Esophagus mucosa (tissue), 1 donor: Measurements from ENCODE around the gene ZNF609. TPM values are rescaled to one million over a fixed set of nuclear protein-coding genes. Genes with fewer than 3 reads are reported as not detected.

ENCODE experiments used
- ATAC-seq: fragments of 200-7000 bp; cut with Tn5 transposase; one replicate; pipeline ENCODE4 v1.9.1; 2020
- total RNA-seq: library from RNA; stranded (reverse); gene quantifications from one replicate; pipeline ENCODE4 v1.2.4, GENCODE V29; 2023
- donor health status: DM: yes; HTN: yes; CAD: no.

Gene ZNF609
- total RNA-seq, 1 donor from 2014 or later, result 17.9 TPM

DNA sequence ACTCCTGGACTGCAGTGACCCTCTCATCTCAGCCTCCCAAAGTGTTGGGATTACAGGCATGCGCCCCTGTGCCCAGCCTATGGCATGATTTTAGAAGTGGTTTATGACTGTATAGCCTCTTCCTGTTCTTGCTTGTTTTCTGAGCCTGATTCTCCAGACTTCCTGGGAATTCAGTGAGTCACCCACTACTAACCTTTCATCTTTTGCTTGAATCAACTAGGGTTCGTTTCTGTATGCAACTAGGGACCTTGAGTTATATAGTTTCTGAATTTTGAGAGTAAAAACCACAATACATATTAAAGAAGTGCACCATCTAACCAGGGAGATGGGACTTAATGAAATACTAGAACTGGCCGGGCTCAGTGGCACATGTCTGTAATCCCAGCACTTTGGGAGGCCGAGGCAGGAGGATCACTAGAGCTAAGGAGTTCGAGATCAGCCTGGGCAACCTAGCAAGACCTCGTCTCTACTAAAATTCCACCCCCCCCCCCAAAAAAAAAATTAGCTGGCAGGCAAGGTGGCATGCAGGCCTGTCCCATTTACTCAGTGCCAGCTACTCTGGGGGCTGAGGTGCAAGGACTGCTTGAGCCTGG, 76.0 kb downstream of the ZNF609 start:
- peak; percentile 90 for ATAC-seq

DNA sequence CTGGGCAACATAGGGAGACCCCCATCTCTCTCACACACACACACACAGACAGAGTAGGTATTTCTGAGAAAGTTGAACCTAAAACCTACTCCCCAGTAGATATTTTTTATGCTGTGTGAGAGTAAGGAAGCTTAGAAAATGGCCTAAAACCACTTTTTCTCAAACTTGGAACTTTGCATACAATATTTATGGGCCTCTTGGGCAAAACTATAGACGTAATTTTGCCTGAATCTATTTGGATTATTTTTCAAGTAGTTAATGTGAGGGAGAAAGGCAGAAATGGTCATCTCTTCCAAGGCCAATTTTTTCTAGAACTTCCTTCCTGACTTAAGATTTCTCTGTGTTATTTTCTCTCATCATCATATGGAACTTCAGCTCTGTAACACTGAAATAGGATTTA, 81.7 kb downstream of the ZNF609 start:
- ATAC-seq, result no peak

DNA sequence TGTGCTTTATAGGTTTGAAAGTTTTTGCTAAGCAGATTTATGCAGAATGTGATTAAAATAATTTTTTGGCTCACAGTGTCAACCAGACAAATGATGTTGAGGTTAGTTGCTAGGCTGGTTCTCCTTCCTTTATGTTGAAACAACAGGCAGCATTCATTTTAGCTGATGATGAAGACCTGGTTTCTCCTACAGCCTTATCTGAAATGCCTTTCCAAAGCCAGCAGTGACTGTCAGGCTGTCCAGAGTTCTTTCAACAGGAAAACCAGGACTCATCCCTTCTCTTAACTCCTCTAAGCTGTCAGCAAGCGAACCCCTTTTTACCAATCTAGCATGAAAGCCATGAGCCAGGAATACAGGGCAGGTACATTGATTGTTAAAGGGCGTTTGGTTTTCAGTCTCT, 84.1 kb downstream of the ZNF609 start:
- ATAC-seq, result peak; percentile 64

DNA sequence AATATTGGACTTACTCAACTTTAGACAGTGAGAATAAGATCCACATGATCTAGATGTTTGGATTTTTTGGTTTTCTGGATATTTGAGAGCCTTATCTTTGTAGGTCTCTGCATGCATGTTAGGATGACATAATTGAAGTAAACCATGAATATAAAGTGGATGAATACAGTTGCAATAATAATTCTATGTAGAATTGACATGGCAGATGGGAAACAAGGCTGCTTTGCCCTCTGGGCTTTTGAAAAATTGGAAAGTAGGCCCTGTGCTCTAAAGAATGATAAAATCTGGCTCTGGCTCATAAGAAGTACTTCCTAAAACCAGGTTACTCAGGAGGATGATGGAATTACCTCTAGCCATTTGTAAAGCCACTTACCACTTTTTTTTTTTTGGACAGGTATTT, 86.9 kb downstream of the ZNF609 start:
- no peak for ATAC-seq

DNA sequence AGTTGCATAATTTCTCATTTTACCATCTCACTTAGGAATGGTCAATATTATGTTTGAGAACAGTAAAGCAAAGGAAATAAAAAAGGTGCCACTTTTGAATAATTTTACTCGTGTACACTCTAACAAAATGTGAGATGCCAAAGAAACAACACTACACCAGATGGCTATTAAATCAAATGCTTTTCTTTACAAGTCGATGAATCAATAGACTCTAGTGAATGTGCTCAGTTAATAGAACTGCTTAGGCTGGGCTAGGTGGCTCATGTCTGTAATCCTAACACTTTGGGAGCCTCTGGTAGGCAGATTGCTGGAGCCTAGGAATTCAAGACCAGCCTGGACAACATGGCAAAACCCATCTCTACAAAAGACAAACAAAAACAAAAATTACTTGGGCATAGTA, 87.9 kb downstream of the ZNF609 start:
- no peak for ATAC-seq

DNA sequence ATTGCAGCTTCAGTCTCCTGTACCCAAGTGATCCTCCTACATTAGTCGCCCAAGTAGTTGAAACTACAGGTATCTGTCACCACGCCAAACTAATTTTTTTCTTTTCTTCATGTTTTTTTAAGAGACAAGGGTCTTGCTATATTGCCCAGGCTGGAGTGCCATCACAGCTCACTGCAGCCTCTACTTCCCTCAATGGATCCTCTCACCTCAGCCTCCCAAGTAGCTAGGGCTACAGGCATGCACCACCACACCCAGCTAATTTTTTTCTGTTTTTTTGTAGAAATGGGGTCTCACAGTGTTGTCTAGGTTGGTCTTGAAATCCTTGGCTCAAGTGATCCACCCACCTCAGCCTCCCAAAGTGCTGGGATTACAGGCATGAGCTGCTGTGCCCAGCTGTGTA, 89.5 kb downstream of the ZNF609 start:
- no peak for ATAC-seq

DNA sequence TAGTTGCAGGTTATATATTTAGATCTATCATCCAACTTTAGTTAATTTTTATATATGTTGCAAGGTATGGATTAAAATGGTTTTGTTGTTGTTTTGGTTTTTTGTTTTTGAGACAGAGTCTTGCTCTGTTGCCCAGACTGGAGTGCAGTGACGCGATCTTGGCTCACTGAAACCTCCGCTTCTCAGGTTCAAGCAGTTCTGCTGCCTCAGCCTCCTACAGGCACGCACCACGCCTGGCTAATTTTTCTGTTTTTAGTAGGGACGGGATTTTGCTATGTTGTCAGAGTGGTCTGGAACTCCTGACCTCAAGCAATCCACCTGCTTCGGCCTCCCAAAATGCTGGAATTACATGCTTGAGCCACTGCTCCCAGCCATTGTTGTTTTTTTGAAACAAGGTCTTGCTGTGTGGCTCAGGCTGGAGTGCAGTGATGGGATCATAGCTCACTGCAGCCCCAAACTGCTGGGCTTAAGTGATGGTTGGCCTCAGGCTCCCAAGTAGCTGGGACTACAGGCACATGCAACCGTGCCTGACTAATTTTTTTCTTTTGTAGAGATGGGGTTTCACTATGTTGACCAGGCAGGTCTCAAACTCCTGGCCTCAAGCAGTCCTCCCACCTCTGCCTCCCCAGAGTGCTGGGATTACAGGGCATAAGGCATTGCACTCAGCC, 92.0 kb downstream of the ZNF609 start:
- no peak for ATAC-seq

DNA sequence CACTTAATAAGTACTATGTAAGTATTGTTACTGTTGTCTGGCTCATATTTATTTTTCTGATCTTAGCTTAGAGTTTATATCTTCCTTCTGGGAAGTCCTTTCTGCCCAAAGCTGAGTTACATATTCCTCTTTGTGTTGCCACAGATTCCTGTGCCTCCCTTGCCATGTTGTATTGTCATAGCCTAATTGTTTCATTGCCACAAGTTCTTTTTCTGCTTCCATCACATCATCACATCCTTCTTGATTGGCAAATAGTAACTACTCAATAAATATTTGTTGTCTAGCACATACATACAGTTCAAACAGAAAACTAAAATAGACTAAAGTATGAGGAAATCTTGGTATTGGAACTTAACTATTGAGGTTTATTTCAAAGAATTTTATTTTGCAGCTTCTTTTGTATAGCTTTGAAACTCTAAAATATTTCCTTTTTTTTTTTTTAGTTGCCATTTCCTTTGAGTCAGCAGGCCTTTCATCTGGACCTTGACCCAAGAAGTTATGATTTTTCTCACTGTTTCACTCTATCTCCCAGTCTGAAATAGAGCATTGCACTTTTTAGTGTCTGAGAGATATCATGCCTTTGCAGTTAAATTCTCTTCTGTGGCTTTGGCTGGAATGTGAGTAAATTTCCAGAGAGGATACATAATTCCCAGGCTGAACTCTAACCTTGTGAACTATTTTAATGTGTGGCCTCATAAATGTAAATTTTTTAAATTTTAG, 98.2 kb downstream of the ZNF609 start:
- no peak for ATAC-seq

DNA sequence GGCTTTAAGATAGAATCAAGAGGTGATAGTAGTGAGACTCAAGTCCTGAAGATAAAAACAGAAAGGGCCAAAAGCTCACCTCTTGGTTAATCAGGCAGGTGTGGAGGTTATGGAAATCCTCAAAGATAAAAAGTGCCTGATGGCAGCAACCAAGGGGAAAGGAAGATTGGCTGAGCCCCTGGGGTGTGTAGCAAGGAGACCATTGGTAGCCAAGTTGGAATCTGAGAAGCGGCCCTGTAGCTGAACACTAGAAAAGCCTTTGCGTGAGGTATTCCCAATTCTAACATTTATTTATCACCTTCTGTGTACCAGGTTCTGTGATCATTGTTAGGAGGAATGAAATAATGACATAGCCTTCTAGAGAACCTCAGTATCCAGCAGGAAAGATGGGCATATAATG, 98.9 kb downstream of the ZNF609 start:
- no peak for ATAC-seq

DNA sequence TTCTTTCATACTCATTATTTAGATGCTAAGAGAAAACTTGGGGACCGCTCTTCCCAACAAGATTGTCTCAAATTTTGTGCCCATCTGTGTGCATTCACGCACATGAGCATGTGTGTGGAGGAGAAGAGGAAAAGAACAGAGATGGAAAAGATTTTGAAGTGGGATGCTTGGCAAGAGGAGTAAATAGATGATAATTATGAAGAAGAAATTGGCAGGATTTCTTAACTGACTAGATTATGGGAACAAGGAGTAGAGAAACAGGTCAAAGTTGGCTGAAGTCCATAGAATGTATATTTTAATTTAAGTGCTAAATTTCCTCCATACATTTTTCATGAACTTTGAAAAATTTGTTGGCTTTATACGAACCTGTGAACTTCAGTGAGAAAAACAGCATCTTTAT, 100.1 kb downstream of the ZNF609 start:
- no peak for ATAC-seq

DNA sequence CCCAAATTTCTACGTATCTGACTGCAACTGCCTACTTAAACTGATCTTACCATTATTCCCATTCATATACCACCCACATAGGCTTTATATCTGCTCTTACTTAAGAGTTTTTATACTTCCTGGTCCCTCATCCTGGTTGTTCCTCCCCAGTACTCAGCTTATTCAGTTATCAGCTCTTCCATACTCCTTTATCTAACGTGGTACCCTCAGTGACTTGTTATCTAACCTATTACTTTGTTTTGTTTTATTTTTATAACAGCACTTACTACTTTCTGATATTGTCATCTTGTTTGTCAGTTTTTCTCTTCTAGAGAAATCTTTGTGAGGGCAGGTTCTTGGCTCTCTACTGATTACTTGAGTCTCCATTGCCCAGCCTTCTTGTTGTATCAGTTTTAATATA, 100.6 kb downstream of the ZNF609 start:
- ATAC-seq, result no peak

DNA sequence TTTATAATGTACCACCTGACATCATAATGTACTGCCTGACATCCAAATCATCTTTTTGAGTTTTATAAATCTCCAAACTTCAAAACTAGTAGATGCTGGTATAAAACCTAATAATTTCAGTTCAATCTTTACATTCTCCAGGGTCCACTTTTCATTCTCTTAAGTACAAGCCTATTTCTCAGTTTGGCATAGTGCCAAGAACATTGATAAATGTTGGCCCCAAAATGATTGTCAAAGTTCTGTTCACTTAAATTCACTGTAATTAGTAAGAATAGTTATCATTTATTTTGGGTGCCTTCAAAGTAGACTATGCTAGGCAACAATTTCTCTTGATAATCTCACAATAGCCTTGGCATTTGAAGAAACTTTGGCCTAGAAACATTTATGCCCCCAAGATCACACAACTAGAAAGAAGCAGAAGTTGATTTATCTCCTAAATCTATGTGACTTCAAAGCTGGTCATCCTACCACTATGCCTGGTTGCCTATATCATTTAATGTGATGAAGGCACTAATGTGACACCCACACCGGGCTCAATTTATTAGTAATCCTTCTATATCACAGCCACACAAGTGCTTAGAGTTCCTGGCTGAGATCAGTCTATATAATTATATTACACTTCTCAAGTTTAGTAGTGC, 101.7 kb downstream of the ZNF609 start:
- no peak for ATAC-seq

DNA sequence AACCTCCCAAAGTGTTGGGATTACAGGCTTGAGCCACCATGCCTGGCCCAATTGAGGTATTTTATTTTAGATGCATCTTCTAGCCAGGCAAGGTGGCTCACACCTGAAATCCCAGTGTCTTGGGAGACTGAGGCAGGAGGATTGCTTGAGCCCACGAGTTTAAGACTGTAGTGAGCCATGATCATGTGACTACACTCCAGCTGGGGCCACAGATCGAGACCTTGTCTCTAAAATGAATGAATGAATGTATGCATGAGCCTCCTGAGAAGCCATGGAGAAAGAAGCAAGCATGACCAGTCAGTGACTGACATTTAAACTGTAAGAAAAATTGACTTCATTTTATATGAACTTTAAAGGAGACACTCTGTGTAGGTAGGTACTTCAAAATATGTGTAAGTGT, 105.7 kb downstream of the ZNF609 start:
- ATAC-seq, result no peak

DNA sequence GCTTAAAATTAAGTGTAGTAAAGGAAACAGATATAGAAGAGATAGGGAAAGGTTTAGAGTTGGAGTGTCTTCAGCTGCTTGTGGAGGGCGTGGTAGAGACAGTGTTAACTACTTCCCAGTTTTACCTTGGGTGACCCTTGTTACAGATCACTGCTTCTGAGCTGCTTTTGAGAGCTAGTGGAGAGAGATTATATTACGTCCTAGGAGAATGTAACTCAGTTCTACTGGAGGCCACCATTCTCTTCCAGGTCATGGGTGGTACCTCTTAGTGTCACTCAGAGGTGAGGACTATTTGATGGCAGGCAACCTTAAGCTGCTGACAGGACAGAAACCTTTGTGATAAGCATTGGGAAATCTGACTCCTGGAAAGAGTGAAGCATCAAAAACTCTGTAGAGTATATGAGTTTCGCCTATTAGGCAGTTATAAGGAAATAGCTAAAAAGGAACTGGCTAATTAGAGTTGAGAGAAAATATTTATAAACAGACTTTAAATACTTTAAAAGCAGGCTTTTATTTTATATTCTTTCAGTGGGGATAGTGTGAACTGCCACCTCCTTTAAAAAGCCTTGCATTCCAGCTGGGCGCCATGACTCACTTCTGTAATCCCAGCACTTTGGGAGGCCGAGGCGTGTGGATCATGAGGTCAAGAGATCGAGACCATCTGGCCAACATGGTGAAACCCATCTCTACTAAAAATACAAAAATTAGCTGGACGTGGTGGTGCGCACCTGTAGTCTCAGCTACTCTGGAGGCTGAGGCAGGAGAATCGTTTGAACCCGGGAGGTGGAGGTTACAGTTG, 106.5 kb downstream of the ZNF609 start:
- ATAC-seq, result peak; percentile 23

DNA sequence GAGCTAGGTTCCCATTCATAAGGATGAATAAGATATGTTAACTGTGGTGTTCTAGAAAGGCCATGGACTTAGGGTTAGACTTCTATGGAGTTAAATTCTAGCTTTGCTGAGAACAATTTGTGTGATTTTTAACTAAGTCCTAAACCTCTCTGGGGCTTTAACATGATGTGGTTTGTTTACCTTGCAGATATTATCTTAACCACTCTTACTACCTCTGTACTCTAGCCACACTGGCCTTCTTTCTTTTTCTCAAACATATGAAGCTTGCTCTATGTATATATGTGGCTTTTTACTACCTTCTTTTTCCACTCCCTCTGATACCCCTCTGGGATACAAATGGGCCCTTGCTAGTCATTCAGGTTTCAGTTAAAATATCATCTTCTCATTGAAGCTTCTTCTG, 108.4 kb downstream of the ZNF609 start:
- no peak for ATAC-seq

DNA sequence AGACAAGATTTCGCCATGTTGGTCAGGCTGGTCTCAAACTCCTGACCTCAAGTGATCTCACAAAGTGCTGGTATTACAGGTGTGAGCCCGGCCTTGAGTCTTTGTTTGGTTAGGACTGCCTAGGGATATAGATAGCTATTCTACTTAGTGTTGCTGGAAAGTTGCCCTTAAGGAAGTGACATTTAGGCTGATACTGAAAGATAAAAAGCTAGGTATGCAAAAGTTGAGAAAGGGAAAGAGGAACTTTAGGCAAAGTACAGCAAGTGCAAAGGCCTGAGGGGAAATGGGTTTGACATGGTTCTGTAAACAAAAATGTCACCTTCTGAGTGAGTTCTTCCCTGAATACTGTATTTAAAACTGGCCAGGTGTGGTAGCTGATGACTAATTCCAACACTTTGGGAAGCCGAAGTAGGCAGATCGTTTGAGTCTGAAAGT, 111.5 kb downstream of the ZNF609 start:
- ATAC-seq, result peak; percentile 61

DNA sequence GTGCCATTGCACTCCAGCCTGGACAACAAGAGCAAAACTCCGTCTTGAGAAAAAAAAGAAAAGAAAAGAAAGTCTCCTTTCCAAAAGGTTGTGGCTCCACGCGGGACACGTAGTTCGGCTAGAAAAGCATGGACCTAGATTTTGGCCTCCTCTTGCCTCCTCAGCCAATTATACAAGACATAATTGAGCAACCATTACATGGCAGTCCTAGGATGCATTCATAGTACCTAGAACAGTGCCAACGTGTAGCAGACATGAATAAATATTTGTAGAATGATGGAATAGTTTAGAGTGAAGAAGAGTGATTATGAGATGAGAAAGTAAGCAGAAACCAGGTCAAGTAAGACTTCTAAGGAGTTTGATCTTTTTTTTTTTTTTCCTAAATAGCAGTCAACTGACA, 112.5 kb downstream of the ZNF609 start:
- ATAC-seq, result no peak

DNA sequence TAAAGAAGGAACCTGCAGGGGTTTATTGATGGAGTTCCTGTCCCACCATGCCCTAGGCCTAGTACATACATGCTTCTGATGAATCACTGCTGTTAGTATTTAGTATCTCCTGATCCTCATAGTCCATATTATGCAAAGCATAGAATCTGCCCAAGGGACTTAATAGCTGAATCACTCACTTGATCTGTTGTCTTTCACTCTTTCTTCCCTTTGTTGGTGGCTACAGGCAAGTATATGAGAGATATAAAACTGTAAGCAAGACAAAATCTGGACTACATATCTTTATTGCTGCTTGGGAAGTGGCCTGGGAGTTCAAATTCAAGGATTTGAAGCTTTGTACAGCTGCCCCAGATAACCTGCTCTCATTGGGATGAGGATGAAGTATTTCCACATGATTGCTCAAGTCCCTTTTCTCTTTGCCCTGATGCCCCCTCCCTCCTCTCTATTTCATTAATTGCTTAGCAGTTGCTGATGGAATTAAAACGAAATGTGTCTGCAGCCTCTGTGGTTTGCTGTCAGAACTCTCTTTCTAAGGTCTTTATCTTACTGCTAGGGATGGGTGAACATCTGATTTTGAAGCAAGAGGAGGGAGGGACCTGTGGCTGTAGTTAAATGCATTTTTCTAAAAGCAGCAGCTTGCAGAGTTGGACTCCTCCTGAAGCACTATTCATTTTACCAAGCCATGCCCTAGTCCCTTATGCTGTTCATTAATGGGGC, 114.1 kb downstream of the ZNF609 start:
- ATAC-seq, result peak; percentile 96

DNA sequence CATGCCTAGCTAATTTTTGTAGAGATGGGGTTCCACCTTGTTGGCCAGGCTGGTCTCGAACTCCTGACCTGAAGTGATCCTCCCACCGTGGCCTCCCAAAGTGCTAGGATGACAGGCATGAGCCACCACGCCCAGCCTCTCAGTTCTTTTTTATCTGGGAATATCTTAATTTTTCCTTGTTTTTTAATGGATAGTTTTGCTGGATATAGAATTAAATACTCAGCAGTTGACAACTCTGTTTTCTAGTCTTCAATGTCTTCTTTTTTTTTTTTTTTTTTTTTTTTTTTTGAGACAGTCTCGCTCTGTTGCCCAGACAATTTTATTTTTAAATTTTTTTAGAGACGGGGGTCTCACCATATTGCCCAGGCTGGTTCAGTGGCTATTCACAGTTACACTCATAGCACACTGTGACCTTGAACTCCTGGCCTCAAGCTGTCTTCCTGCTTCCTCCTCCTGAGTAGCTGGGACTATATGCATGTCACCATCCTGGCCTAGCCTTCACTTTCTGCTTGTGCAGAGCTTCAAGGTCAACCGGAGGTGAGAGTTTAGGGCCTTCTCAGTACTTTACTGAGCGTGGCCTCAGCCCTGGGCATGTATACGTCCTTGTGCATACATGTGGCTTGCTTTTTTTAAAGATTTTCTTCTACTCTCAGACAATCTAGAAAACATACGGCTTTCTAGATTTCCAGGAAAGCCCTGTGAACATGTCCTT, 120.5 kb downstream of the ZNF609 start:
- ATAC-seq, result no peak

DNA sequence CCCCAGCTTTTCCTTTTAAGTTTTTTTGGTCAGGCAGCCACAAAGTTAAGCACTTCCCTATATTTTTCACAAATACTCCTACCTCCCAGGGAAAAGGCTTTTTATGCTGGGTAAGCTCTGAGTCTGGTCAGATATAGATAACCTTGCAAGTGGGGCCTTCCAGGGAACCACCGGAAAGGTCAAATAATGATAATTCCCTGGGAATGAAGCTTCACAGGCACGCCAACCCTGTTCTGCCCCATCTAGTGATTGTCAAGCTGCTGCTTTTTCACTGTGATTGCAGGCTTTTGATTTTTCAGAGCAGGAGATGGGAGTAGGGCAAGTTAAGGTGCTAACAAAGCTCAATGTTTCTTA, 121.0 kb downstream of the ZNF609 start:
- ATAC-seq, result no peak

DNA sequence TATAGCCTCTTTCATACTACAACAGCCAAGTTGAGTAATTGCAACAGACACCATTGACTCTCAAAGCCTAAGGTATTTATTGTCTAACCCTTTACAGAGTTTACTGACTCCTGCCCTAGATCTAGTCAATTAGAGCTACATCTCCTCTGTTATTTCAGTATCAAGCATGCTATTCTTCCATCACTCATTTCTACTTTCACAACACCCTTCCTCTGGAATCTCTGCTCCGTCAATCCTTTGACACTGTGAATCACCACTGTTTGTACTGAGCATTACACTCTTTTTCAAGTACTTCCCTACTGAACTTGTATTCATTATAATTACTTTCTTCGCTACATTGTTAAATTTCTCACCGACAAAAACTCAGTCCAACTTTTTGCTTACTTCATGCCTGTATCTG, 121.8 kb downstream of the ZNF609 start:
- ATAC-seq, result peak; percentile 60

DNA sequence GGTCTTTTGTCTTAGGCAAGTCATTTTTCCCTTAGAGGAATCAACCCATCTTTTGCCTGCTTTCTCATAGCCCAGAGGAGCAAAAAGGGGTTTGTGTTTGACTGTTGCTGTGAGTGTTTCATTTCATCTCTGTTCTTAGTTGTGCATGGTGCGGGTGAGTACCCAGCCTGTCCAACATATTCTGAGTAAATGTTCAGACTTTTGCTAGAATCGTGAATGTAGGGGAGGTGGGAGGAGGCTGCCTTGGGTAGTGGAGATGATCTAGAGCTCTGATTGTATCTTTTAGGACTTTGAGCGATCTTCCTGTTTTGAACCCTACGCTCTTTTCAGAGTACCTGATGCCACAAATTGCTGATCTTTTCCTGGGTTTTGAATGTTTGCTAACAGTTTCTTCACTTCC, 123.1 kb downstream of the ZNF609 start:
- ATAC-seq, result no peak
